Activated T-helper 1 cell treated with anti-CD3 and anti-CD28 coated beads, Interleukin-2, amount 50 U/mL, for 16 hours (primary cell): ENCODE measurements around the gene NUDT22.

Experiments
- DNase-seq, 2 donors: peaks; one replicate each; pipeline ENCODE4 v3.0.0-alpha.2; 2020; ENCODE audit warnings: low read depth in 1 of 2, low spot score in 1 of 2

Gene NUDT22

GRCh38 chr11:64226507-64227051 is 505 bp downstream of the NUDT22 start:
- DNase-seq, result peak; percentile 15 to 27

DNA sequence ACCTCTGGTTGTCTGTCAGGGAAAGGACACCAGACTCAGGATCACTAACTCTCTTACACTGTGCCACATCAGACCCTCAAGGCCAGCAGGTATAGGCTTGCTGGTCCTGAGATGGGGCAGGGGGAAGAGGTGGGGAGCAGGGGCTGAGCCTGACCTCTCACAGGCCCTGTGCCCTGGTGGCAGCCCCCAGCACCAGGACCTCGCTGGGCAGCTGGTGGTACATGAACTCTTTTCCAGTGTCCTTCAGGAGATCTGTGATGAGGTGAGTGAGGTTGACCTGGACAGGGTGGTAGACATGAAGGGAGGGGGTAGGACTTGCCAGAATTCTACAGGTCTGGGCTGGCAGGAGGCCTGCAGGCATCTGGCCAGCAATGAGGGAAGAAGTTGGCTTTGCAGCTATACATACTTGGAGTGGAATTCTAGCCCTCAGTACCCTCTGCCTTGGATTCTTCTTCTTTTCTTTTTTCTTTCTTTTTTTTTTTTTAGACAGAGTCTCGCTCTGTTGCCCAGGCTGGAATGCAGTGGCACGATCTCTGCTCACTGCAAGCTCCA is 1.4 kb downstream of the NUDT22 start:
- DNase-seq, result no peak

DNA sequence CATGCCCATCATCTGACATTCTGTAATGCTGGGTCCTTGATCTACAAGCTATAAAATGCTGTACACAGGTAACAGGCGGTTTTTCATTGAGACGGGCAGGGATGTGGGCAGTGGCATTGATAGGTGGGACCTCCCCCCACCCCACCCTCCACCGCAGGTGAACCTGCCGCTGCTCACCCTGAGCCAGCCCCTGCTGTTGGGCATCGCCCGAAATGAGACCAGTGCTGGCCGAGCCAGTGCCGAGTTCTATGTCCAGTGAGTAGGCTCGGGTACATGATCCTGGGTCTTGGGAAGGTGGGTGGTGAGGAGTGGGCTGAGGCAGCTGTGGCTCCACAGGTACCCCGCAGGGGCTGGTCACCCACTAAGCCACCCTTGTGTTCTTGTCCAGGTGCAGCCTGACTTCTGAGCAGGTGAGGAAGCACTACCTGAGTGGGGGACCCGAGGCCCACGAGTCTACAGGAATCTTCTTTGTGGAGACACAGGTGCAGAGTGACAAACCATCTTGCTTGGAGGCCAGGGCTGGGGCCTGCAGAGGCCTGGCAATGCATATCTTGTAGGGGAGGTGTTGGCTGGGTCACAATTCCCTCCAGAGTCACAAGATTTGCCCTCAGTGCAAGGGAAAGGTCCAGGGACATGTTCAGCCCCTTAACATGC is 3.1 kb downstream of the NUDT22 start:
- DNase-seq, result no peak

GRCh38 chr11:64229744-64230170 is 3.7 kb downstream of the NUDT22 start:
- no peak for DNase-seq

GRCh38 chr11:64230171-64230984 is 4.3 kb downstream of the NUDT22 start, which contains the start of gene DNAJC4:
TSS of gene DNAJC4 (plus strand) at chr11:64230548. CDS start at chr11:64230855, 307 bp downstream.
- DNase-seq, result peak; percentile 70 to 76

GRCh38 chr11:64230985-64231365 is 4.9 kb downstream of the NUDT22 start:
- DNase-seq, result no peak

DNA sequence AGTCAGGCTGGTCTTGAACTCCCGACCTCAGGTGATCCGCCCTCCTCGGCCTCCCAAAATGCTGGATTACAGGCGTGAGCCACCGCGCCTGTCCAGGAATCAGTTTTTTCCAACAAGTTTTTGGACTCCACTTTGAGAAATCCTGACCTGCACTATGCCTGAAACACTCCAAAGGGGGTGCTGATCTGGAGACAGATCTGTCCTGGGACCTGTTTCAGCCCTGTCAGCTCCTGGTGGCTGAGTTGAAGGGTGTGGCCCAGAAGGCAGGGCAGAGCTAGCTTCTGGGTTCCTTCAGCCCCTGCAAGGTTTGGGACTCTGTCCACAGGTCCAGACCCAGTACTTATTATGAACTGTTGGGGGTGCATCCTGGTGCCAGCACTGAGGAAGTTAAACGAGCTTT is 5.5 kb downstream of the NUDT22 start:
- no peak for DNase-seq

- DNase-seq, result no peak
These were observed 6.3 kb downstream of the NUDT22 start for GRCh38 chr11:64232182-64232966.

DNA sequence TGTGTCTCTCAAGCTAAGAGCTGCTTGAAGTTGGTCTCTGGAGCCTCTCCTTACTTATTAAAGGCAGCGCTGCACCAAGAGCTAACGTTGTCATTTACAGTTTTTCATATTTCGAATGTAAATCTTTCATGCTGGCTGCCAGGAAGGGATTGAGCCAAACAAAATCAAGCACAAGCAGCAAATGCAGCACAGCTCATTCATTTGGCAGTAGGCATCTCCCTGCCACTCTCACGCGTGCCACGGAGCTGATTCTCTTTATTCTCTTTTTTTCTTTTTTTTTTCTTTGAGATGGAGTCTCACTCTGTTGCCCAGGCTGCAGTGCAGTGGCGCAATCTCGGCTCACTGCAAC is 6.9 kb downstream of the NUDT22 start:
- no peak for DNase-seq

- peak; percentile 41 to 70 for DNase-seq
These were observed 8.0 kb downstream of the NUDT22 start, which contains the start of gene VEGFB for GRCh38 chr11:64233913-64234586. TSS of gene VEGFB (plus strand) at chr11:64234584. CDS start at chr11:64234834, 250 bp downstream.

DNA sequence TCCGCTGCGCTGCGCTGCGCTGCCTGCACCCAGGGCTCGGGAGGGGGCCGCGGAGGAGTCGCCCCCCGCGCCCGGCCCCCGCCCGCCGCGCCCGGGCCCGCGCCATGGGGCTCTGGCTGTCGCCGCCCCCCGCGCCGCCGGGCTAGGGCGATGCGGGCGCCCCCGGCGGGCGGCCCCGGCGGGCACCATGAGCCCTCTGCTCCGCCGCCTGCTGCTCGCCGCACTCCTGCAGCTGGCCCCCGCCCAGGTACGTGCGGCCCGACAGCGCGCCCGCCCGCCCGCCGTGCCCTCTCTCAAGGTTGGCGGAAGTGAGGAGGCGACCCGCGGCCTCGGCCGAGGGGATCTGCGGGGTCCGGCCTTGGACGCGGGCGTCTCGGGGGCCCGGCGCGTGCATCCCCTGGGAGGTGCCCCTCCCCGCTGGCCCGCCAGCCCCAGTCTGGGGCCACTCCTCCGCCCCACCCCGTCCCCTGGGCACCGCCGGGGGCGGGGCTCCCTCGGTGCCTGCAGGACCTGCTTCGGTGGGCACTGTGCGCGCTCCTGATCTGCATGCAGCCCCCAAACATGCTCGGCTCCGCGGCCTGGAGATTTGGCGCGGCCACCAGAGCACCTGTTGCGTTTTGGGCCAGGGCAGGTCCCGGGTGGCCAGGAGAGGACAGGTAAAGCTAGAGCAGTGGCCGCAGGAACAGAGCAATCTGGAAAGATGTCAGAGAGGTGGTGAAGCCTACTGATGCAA is 8.7 kb downstream of the NUDT22 start:
- peak; percentile 16 to 31 for DNase-seq

DNA sequence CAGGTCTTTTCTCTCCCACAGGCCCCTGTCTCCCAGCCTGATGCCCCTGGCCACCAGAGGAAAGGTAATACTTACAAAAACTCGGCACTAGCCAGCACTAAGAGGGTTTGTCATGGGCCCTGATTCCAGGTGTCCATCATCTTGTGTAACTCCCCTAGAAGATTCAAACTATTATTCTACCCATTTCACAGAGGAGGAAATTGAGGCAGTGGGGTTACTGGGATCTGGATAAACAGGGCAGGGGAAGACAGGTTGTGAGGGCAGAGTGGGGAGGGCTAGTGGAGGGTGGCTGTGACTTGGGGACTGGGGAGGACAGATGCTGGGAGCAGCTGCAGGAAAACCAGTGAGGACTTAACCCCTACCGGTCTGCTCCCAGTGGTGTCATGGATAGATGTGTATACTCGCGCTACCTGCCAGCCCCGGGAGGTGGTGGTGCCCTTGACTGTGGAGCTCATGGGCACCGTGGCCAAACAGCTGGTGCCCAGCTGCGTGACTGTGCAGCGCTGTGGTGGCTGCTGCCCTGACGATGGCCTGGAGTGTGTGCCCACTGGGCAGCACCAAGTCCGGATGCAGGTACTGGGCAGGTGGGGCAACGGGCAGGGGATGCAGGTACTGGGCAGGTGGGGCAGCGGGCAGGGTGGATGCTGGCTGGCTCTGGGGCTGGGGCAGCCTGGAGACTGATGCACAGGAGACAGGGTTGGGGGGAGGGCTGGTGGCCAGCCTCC is 9.5 kb downstream of the NUDT22 start:
- no peak for DNase-seq

DNA sequence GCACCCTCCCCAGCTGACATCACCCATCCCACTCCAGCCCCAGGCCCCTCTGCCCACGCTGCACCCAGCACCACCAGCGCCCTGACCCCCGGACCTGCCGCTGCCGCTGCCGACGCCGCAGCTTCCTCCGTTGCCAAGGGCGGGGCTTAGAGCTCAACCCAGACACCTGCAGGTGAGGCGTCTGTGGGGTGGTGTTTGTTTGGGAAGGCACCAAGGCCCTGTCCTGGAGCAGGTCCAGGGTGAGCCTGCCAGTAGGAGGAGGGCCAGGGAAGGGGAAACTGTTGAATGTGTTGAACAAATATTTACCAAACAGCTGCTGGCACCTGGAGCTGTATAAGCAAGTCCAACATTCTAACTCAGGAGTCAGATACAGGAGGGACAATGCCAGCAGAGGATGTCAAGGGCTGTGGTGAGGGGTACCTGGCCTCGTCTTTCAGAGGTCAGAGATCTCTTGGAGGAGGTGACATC is 11.4 kb downstream of the NUDT22 start:
- DNase-seq, result no peak

DNA sequence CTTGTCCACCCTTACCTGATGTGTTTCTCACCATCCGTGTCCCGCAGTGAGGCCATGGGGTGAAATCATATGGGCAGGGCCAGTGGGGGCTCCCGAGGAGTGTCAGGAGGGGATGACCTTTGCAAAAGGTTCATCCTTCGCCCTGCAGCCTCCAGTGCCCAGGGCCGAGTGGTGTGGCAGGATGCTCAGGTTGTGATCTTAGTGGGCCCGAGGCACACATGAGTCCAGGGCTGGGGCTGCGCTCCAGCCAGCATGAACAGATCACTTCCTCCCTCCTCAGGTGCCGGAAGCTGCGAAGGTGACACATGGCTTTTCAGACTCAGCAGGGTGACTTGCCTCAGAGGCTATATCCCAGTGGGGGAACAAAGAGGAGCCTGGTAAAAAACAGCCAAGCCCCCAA is 12.0 kb downstream of the NUDT22 start:
- DNase-seq, result no peak

- no peak for DNase-seq
These were observed 12.9 kb downstream of the NUDT22 start for GRCh38 chr11:64238999-64239398.

DNA sequence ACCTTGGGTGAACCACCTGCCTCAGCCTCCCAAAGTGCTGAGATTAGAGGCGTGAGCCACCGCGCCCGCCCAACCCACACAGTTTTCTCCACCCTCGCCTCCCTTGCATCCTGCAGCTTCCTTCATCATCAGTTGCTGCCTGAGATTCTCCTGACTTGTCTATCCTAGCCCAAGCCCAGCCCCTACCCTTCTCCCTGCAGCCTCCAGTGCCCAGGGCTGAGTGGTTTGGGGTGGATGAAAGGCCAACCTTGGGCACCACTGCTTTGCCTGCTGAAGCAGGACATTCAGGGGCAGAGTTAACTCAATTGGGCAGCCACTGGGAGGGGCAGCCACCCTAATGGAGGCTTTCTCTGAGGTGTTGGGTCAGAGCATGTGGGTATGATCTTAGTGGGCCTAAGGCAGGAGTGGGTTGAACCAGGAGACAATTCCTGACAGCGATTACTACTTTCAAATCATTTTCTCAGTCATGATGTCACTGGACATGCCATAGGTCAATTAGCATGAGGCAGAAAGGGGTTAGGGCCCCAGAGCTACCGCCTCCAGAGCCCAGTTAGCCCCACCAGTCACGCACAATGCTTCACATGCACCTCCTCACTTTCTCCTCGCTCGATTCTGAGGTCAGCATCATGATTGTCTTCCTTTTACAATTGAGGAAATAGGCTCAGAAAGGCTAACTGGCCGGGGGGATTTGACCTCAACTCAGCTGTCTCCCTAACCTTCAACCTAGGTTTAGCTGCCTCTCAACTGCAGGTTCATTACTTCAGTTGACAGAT is 13.8 kb downstream of the NUDT22 start:
- no peak for DNase-seq

GRCh38 chr11:64240435-64241240 is 14.6 kb downstream of the NUDT22 start, which contains the start of gene FKBP2:
TSS of gene FKBP2 (plus strand) at chr11:64241095. CDS start at chr11:64242388, 1,293 bp downstream.
- peak; percentile 94 to 98 for DNase-seq

DNA sequence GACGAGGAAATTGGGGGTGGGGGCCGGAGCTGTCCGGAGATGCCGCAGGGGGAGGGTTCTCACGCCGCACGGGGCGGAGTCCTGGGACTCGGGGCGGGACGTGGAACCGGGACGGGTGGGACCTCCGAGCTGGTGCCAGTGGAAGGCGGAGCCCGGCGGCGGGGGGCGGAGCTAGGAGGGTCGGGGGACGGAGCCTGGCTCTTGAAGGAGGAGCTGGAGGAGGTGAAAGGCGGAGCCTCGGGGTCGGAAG is 15.1 kb downstream of the NUDT22 start:
- peak; percentile 99 for DNase-seq
